A549 treated with CpdA at 1 μM for 4 hours (cell line): ENCODE data around the gene RFXANK. TPM values are rescaled to one million over a fixed set of nuclear protein-coding genes. Genes with fewer than 3 reads are reported as not detected.

Experiments
- total RNA-seq: library from RNA; stranded (reverse); fragments of 200-300 nt; extraction: Qiagen RNA extraction; gene quantifications from 5 replicates; pipeline ENCODE4 v1.2.3, GENCODE V29; 2022; ENCODE audit warnings: low read depth

RFXANK gene
- 35.4 to 49.4 TPM (median 47.3 TPM) in 5 replicates for total RNA-seq

GRCh38 chr19:19192078-19192882 lies at the start of gene RFXANK, which contains the start of gene BORCS8:
Gene RFXANK (plus strand): TSS chr19:19192258. CDS start chr19:19193947, 1,689 bp downstream.
Gene BORCS8 (minus strand): TSS chr19:19192152. CDS start chr19:19192117, 35 bp downstream.

DNA sequence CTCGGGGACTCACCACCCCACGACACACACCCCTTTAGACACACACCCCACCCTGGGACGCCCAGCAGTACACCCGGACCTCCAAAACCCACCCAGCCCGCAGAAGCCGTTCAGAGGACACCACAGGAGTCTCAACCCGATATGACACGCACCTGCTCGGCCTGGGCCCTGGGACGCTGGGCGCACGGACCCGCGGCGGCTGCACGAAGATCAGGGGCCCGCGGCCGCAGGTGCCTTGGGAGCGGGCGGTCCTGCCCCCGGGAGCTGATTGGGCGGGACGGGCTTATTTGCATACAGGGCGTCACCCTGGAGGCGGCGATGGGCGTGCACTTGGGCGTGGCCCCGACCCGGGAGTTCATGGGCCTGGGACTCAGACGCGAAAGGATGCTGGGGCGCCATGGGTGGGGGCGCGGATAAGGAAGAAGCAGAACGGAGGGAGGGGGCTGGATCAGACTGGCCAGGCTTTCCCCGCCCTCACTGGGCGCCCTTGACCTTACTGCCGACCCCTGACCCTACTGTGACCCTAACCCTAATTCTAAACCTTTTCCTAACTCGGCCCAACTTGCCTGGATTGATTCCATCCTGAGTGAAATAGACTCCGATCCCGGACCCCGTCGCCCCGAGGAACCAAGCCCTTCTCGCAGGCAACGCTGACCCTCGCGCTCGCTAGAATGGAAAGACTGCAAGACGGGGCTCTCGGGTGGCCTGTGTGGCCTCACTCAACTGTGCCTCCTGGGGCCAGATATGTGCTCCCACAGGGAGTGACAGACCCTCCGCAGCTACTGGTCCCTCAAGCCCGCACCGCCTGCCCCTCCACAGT lies 21.8 kb upstream of the RFXANK start, which contains the start of gene MEF2B:
Gene MEF2B (minus strand): TSS at position 211 of the 820 bp plus-strand sequence. CDS start 19,528 bp downstream, outside the sequence.

GRCh38 chr19:19203012-19203856 lies 11.2 kb downstream of the RFXANK start, which contains the start of gene NR2C2AP:
Gene NR2C2AP (minus strand): TSS chr19:19203414. CDS start chr19:19203060, 354 bp downstream.

DNA sequence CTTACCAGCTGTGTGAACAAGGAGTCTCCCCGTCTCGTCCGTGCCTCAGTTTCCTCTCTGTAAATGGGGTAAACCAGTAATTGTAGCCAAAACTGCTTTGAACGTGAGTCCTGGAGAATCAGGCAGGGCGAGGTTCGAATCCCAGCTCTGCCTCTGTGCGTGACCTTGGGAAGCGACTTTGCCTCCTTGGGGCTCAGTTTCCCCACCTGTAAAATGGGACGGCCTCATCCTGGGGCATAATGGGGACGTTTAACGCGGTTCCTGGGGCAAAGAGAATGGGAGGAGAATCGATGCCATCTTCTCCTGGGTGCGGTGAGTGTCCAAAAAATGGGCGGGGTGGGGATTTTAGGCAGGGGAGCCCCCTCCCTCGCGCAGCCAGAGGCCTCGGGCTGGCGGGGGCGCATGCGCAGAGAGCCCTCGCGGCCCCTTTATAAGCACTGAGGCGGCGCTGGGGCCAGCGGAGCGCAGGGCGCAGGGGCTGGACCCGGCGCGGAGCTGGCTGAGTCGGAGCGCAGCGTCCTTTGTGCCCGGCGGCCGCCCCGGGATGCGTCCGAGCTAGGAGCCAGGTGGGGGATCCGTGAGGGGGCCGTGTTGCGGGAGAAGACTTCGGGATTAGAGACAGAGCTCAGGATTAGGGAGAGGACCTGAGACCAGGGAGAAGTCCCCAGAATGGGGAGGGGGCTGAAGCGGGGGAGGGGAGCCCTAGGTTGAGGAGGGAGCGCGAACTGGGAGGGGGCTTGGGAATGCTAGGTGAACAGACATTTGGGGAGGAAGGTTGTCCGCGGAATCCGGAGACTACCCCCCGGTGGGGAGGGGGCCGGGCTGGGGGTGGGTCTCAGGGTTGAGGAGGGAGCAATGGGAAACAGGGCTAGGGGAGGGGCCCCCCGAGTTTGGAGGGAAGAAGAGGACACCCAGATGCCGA lies 19.7 kb downstream of the RFXANK start, which contains the start of gene NCAN:
Gene NCAN (plus strand): TSS at position 460 of the 922 bp plus-strand sequence. CDS start 4,996 bp downstream, outside the sequence.

Other genes with a start within 250 kb of the RFXANK start
- 25.3 to 35.4 TPM (median 31.5 TPM) in 5 replicates for gene SUGP2, start 158.7 kb upstream of the RFXANK start, total RNA-seq
- gene ARMC6, start 158.7 kb upstream of the RFXANK start, total RNA-seq, result 21.3 to 31.7 TPM (median 31.1 TPM) in 5 replicates
- gene SLC25A42, start 128.3 kb upstream of the RFXANK start, total RNA-seq, result 0.43 to 1.0 TPM (median 0.94 TPM) in 5 replicates
- gene TMEM161A, start 53.8 kb upstream of the RFXANK start, total RNA-seq, result 17.7 to 29.3 TPM (median 25.0 TPM) in 5 replicates
- 0.42 to 1.6 TPM (median 0.53 TPM) in 5 replicates for gene MEF2B, start 22.0 kb upstream of the RFXANK start, total RNA-seq
- gene BORCS8, start 106 bp upstream of the RFXANK start, total RNA-seq, result 7.4 to 12.9 TPM (median 11.7 TPM) in 5 replicates
- 29.9 to 35.3 TPM (median 34.0 TPM) in 5 replicates for gene NR2C2AP, start 11.2 kb downstream of the RFXANK start, total RNA-seq
- 0.03 to 0.20 TPM (median 0.11 TPM) in 4 of 5 replicates, not detected in the other for gene NCAN, start 19.7 kb downstream of the RFXANK start, total RNA-seq
- 0.34 to 0.79 TPM (median 0.66 TPM) in 4 of 5 replicates, not detected in the other for gene TM6SF2, start 81.0 kb downstream of the RFXANK start, total RNA-seq
- gene SUGP1, start 128.3 kb downstream of the RFXANK start, total RNA-seq, result 22.6 to 28.5 TPM (median 24.3 TPM) in 5 replicates
- 11.8 to 15.9 TPM (median 14.6 TPM) in 5 replicates for gene MAU2, start 128.6 kb downstream of the RFXANK start, total RNA-seq
- 42.7 to 50.9 TPM (median 45.5 TPM) in 5 replicates for gene GATAD2A, start 213.4 kb downstream of the RFXANK start, total RNA-seq